ENCODE results near the gene KLK15.

GRCh38 chr19:50780753-50781435, 52.5 kb downstream of the KLK15 start:
- no peak for TF ChIP-seq EP300 (IDR thresholded peaks at IDR 0.05)
- no peak for TF ChIP-seq CTCF (IDR thresholded peaks at IDR 0.05)
- TF ChIP-seq POLR2A (IDR thresholded peaks at IDR 0.05), result no peak

Data from tibial nerve (tissue), 4 donors.